GM12874 (cell line): ENCODE results near the gene C16orf96.

ENCODE experiments used
- CTCF ChIP-seq: IDR thresholded peaks from 2 replicates; pipeline ENCODE4 v1.5.1; 2011; ENCODE audit warnings: low read depth, mild to moderate bottlenecking, control low read depth, low read length, moderate library complexity; ENCODE audit not compliant: insufficient read depth

The C16orf96 gene

GRCh38 chr16:4552541-4552940 lies 3.6 kb upstream of the C16orf96 start:
- TF ChIP-seq CTCF: no peak

GRCh38 chr16:4556580-4556979 lies 440 bp downstream of the C16orf96 start:
- TF ChIP-seq CTCF: no peak

- no peak for TF ChIP-seq CTCF
Observed at GRCh38 chr16:4557973-4558372, 1.8 kb downstream of the C16orf96 start.

- no peak for TF ChIP-seq CTCF
Observed at GRCh38 chr16:4561596-4561995, 5.5 kb downstream of the C16orf96 start.

GRCh38 chr16:4564661-4565267 lies 8.6 kb downstream of the C16orf96 start:
- no peak for TF ChIP-seq CTCF

- no peak for TF ChIP-seq CTCF
Observed at GRCh38 chr16:4566144-4566543, 10.0 kb downstream of the C16orf96 start.

- no peak for TF ChIP-seq CTCF
Observed at GRCh38 chr16:4570086-4570485, 13.9 kb downstream of the C16orf96 start.
